Measurements from ENCODE around the gene ARHGEF2.

GRCh38 chr1:155970531-155971167 lies 7.7 kb downstream of the ARHGEF2 start:
- TF ChIP-seq CTCF (conservative IDR thresholded peaks at IDR 0.05 in 1 of 2, IDR thresholded peaks at IDR 0.05 in 1 of 2; ENCODE audit: low read depth in 1 of 2, low read length in 2 of 2), result no peak
- no peak for TF ChIP-seq EZH2 (IDR thresholded peaks at IDR 0.05; ENCODE audit: low read length, missing control alignments)

All from fibroblast of lung (primary cell).